ENCODE results near the gene DZIP3. TPM values are rescaled to one million over a fixed set of nuclear protein-coding genes. Genes with fewer than 3 reads are reported as not detected.

The DZIP3 gene
- total and polyA plus RNA-seq, 10 donors, result 4.8 to 24.4 (median 15.2) TPM

DNA sequence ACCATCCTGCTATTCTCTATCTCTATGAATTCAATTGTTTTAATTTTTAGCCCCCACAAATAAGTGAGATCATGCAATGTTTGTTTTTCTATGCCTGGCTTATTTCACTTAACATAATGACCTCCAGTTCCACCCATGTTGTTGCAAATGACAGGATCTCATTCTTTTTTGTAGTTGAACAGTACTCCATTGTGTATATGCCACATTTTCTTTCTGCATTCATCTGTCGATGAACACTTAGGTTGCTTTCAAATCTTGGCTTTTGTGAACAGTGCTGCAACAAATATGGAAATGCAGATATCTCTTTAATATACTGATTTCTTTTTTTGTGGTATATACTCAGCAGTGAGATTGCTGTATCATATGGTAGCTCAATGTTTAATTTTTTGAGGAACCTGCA, 108.9 kb downstream of the DZIP3 start:
- no peak overlapping the region for H3K27ac ChIP-seq
- DNase-seq, result no peak
- 90 to 97% (median 93%) methylated on average over 1 of the region's 1 CpG for WGBS, 5 donors
- no peaks in the 10 kb centered on the region for H3K27me3 ChIP-seq (replicated peaks in 1 of 7)
- no peak for TF ChIP-seq POLR2A (IDR thresholded peaks at IDR 0.05)
- intact Hi-C loops (cut with DNase I; ENCODE audit: low total_unique reads), result no loop called here
- no peak overlapping the region for H3K4me3 ChIP-seq
- H3K9me3 ChIP-seq, result peaks cover 0 to 25% (median 15%) of the 10 kb centered on the region in 8 donors
- no peaks in the 10 kb centered on the region for H3K4me1 ChIP-seq
- H3K36me3 ChIP-seq, result peaks cover 0 to 22% (median 10%) of the 10 kb centered on the region in 6 donors

DNA sequence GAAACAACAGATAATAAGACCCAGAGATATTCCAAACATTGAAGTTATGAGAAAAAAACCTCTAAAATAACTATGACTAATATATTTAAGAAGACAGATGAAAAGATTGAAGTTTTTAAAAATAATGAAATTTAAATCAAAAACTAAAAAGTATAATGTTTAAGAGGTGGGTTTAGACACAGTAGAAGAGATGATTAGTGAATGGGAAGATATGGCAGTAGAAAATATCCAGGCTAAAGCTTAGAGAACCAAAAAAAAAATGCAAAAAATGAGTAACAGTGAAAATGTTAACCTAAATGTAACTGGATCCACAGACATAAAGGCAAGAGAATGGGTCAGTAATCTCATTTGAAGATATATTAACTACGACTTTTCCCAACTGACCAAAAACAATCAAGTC, 115.5 kb downstream of the DZIP3 start:
- H3K36me3 ChIP-seq, result no peaks in the 10 kb centered on the region
- DNase-seq, result no peak
- no peak overlapping the region for H3K4me3 ChIP-seq
- no peak overlapping the region for H3K27ac ChIP-seq
- WGBS, 5 donors, result 89 to 97% (median 90%) methylated on average over 1 of the region's 1 CpG
- intact Hi-C loops (cut with DNase I; ENCODE audit: low total_unique reads), result no loop called here
- TF ChIP-seq CTCF (IDR thresholded peaks at IDR 0.05 in 8 of 11, conservative IDR thresholded peaks at IDR 0.05 in 3 of 11) (no peak), POLR2AphosphoS5 (IDR thresholded peaks at IDR 0.05) (no peak), POLR2A (IDR thresholded peaks at IDR 0.05) (no peak)
- H3K4me1 ChIP-seq, result no peaks in the 10 kb centered on the region
- no peaks in the 10 kb centered on the region for H3K27me3 ChIP-seq (replicated peaks in 1 of 7)
- peaks cover 0 to 39% (median 18%) of the 10 kb centered on the region in 8 donors for H3K9me3 ChIP-seq

- 82 to 93% (median 87%) methylated on average over 5 of the region's 5 CpGs for WGBS, 5 donors
- no peaks in the 10 kb centered on the region for H3K36me3 ChIP-seq
- H3K27me3 ChIP-seq (replicated peaks in 1 of 7), result no peaks in the 10 kb centered on the region
- intact Hi-C loops (cut with DNase I; ENCODE audit: low total_unique reads), result no loop called here
- H3K9me3 ChIP-seq, result no peaks in the 10 kb centered on the region
- DNase-seq, result no peak
- no peak overlapping the region for H3K4me3 ChIP-seq
- TF ChIP-seq CTCF (IDR thresholded peaks at IDR 0.05 in 8 of 11, conservative IDR thresholded peaks at IDR 0.05 in 3 of 11) (no peak), POLR2AphosphoS5 (IDR thresholded peaks at IDR 0.05) (no peak), POLR2A (IDR thresholded peaks at IDR 0.05) (no peak)
- H3K4me1 ChIP-seq, result no peaks in the 10 kb centered on the region
- no peak overlapping the region for H3K27ac ChIP-seq
Observed at GRCh38 chr3:108713009-108713516, 123.5 kb downstream of the DZIP3 start.

DNA sequence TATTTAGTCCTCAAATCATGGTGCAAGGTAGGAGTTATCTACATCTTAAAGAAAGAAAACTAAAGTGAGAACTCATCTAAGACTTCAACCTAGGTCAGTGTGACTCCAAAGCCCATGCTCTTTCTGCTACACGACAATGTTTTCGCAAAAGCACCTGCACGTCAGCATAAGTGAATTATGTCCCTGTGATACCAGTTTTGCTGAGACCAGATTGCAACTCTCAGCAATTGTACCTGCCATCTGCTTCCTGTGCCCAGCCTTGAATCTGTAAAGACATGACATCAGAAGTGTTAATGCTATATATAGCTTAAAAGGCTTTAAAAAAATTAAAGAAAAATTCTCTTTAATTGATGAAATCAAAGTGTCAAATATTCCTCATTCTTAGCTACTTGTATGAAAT, 124.3 kb downstream of the DZIP3 start:
- Histone ChIP-seq H3K4me1 (no peaks in the 10 kb centered on the region), H3K27me3 (replicated peaks in 1 of 7) (no peaks in the 10 kb centered on the region), H3K36me3 (no peaks in the 10 kb centered on the region), H3K9me3 (no peaks in the 10 kb centered on the region), H3K27ac (no peak overlapping the region), H3K4me3 (no peak overlapping the region)
- no peak for DNase-seq
- intact Hi-C loops (cut with DNase I; ENCODE audit: low total_unique reads), result no loop called here
- WGBS, 5 donors, result 26 to 34% (median 30%) methylated on average over 3 of the region's 3 CpGs
- TF ChIP-seq CTCF (IDR thresholded peaks at IDR 0.05 in 8 of 11, conservative IDR thresholded peaks at IDR 0.05 in 3 of 11) (no peak), POLR2AphosphoS5 (IDR thresholded peaks at IDR 0.05) (no peak), POLR2A (IDR thresholded peaks at IDR 0.05) (no peak)

- Histone ChIP-seq H3K27ac (no peak overlapping the region), H3K4me1 (no peaks in the 10 kb centered on the region), H3K36me3 (no peaks in the 10 kb centered on the region), H3K4me3 (no peak overlapping the region), H3K9me3 (peaks cover 0 to 8% (median 2%) of the 10 kb centered on the region in 8 donors), H3K27me3 (replicated peaks in 1 of 7) (no peaks in the 10 kb centered on the region)
- DNase-seq, result no peak
- TF ChIP-seq POLR2AphosphoS5 (IDR thresholded peaks at IDR 0.05) (no peak), POLR2A (IDR thresholded peaks at IDR 0.05) (no peak), CTCF (IDR thresholded peaks at IDR 0.05 in 8 of 11, conservative IDR thresholded peaks at IDR 0.05 in 3 of 11) (no peak)
- intact Hi-C loops (cut with DNase I; ENCODE audit: low total_unique reads), result no loop called here
- WGBS, 5 donors, result 61 to 82% (median 72%) methylated on average over 2 of the region's 2 CpGs
Observed at GRCh38 chr3:108718454-108718853, 128.9 kb downstream of the DZIP3 start.
